ENCODE data around the gene CABLES1.
"Not testable (repeated sequence)": the region's sequence is repeated elsewhere in the genome, so short reads cannot be mapped to it uniquely, and the experiment has no call there.

The CABLES1 gene

DNA sequence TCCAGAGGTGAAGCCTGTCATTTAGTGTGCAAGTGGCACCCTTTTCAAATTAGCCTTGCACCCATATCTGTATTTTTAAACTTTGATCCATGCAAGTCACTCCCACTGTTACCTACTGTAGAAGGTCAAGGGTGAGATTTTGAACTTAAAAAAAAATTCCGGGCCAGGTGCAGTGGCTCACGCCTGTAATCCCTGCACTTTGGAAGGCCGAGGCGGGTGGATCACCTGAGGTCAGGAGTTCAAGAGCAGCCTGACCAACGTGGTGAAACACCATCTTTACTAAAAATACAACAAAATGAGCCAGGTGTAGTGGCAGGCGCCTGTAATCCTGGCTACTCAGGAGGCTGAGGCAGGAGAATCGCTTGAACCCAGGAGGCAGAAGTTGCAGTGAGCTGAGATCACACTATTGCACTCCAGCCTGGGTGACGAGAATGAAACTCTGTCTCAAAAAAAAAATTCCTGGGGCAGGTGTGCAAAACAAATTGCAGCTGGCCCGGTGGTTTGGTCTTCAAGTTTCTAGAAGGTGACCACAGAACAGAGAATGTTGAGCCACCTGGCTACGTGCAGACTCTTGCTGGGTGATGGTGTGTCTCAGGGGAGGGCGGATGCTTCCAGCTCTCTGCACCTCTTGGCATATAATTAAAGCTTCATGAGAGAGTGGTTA is 106.7 kb downstream of the CABLES1 start:
- not testable (repeated sequence) for DNase-seq (ENCODE audit: low read depth in 2 of 2)

GRCh38 chr18:23243178-23243577 is 107.9 kb downstream of the CABLES1 start:
- no peak for DNase-seq (ENCODE audit: low read depth in 2 of 2)

- DNase-seq (ENCODE audit: low read depth in 2 of 2) = no peak
These were observed 108.5 kb downstream of the CABLES1 start for GRCh38 chr18:23243816-23244215.

DNA sequence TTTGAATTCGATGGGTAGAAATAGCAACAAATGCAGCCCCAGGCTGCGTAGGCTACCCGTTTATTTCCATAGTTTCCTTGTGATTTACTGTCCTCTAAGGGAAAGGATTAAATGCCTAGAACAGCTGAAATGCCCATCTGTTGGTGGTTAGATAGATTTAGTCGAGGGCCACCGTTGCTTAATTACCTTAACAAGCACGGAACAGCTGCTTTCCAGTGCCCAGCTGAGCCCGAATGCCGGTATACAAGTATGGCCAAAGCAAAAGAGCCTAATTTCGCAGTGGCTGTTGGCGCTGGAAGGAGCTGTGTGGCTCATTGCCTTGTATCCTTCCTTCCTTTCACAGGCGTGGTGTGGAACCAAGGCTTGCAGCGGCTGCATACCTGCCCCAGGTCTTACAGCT is 109.1 kb downstream of the CABLES1 start:
- no peak for DNase-seq (ENCODE audit: low read depth in 2 of 2)

GRCh38 chr18:23245461-23245860 is 110.2 kb downstream of the CABLES1 start:
- no peak for DNase-seq (ENCODE audit: low read depth in 2 of 2)

- DNase-seq (ENCODE audit: low read depth in 2 of 2) = no peak
These were observed 112.0 kb downstream of the CABLES1 start for GRCh38 chr18:23247331-23247730.

DNA sequence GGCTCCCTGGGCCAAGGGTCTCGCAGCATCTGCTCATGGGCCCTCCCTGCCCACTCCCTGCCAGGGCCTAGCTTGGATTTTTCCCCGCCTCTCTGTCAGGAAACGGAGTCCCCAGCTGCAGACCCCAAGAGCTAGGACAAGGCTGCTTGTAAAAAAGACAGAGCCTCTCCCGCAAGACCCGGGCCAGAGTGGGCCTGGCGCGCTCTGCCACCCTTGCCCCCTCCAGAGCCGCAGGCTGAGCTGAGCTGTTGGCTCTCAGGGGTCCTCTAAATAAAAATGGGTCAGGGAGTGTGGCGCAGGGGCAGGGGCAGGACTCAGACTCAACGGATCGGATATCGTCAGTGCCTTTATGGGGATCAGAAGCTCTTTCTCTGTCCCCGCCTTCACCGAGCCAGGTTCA is 112.6 kb downstream of the CABLES1 start:
- DNase-seq (ENCODE audit: low read depth in 2 of 2) = no peak

- no peak for DNase-seq (ENCODE audit: low read depth in 2 of 2)
These were observed 113.5 kb downstream of the CABLES1 start for GRCh38 chr18:23248826-23249225.

DNA sequence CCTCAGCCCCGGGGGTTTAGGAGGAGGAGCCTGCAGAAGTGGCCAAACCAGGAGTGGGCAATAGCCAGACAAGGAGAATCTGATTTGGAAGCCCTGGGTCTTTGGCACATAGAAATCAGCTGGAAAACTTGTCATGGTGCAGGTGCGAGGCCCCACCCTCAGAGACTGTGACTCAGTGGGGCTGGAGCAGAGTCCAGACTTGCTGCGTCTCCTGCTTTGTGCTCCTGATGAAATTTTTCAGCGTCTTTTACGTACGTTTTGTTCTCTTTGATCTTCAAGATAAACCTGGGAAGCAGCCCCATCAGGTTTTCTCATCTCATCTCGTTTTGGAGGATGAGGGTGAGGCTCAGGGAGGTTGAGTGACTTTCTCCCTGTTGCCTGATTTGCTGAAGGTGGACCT is 114.1 kb downstream of the CABLES1 start:
- DNase-seq (ENCODE audit: low read depth in 2 of 2) = no peak

DNA sequence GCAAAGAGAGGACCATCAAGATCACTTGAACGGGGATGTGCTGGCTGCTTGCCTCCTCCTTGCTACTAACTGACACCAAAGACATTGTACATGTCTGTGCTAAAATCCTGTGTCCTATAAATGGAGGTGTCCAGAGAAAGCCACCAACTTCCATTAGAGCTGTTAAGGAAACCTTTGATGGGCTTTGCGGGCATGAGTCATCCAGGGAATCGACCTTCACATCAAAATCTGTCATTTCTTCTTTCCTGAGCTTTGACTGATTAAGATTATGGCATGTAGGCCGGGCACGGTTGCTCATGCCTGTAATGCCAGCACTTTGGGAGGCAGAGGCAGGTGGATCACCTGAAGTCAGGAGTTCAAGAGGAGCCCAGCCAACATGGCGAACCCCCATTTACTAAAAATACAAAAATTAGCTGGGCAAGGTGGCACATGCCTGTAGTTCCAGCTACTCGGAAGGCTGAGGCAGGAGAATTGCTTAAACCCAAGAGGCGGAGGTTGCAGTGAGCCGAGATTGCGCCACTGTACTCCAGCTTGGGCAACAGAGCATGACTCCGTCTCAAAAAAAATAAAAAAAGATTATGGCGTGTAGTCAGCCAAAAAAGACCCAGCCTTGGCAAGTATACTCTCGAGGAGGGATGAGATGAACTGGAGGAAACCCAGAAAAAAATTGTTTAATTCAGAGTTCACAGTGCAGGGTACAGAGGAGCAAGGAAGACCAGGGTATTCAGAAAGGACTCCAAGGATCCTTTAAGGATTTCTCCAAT is 115.8 kb downstream of the CABLES1 start:
- no peak for DNase-seq (ENCODE audit: low read depth in 2 of 2)

- DNase-seq (ENCODE audit: low read depth in 2 of 2) = no peak
These were observed 118.3 kb downstream of the CABLES1 start for GRCh38 chr18:23253630-23254029.

DNA sequence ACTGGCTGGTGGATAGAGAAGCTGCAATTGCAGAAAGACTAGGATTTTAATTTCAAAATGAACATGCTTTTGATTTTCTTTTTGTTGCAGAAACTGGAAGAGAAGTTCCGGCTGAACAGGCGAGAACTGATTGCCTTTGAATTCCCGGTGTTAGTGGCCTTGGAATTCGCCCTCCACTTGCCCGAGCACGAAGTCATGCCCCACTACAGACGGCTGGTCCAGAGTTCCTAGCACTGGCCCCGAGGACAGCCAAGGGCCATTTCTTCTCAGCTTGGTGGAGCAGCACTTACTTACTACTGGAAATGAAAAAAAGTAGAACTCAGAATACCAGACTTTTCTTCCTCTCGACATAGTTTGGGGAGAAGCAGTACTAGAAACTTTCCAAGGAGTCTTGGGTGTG is 121.9 kb downstream of the CABLES1 start:
- DNase-seq (ENCODE audit: low read depth in 2 of 2) = no peak

- no peak for DNase-seq (ENCODE audit: low read depth in 2 of 2)
These were observed 122.6 kb downstream of the CABLES1 start for GRCh38 chr18:23257686-23258565.

DNA sequence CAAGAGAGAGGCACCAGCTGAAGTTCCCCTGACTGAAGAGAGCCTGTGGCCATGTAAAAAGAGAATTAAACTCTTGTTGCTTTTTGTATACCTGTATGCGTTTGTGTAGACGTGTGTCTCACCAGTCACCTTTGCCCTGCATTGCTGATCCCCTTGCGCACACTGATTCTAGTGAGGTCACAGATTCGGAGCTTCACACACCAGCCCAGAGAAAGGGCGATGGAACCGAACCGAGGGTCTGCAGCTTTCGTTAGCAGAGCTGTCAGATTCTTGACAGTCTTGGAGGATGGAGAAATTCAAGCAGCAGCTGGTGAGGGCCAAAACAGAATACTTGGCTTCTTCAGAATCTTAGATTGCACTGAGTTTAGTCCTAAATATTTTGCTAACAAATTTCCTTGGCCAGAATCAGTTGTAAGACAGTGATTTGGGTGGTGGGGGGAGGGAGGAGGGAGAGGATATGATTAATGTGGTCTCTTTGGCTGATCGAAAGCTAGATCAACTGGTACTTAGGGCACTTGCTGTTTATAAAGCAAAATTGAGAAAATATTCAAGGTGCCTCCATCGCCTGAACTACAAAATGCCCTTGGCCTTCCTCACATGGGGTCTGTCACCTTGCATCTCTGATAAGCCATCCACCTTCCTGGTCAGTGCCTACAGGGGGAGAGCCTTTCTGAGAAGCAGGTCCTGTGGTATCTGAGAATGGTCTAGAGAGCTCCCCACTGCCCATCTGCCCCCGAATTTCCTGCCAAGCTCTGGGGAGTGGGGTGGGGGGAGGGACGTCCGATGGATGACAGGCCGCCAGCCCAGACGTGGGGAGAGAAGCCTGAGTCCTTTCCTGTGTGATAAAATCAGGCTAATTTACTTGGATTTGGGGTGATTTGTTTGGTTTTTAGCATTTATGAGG is 123.5 kb downstream of the CABLES1 start:
- DNase-seq (ENCODE audit: low read depth in 2 of 2) = no peak

DNA sequence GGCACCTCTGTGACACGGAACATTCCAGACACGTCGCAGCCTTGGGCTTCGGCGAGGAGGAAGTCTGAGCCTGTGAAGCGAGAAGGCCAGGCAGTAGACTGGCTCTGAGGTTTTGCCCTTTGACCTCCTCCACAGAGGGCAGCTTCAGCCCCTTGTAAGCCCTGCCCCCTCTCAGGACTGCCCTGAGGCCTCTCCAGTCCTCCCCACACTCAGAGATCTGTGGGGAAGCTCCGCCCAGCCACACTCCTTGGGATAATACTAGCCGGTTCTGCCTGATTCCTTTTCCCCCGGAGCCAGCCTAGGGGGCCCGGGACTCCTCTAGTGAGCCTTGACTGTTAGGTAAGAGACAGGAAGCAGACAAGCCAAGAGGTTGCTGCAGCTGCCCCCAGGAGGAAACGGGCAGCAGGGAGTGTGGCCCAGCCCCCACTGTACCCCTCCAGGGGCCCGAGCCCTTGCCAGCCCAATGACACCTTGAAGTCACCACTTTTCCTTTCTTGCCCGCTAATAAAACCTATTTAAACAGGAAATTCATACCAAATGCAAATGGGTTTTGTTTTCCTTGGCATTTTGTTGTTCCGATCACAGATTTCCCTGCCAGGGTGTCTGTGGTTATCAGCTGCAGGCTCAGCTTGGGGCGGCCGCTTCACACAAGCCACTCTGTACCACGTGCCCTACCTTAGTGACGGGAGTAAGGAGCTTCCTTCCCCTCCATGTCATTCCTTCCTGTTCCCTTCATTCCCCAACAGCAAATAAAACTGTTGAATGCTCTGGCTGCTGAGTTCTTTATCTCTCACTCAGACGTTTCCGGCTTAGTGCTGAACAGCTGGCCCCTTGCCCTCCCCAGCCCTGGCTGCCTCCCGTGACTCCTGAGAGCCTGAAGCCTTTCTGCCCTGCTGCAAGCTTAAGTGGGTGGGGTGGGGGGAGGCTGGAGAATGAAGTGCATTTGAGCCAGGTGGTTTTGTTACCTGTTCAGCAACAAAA is 124.7 kb downstream of the CABLES1 start:
- DNase-seq (ENCODE audit: low read depth in 2 of 2) = no peak

- DNase-seq (ENCODE audit: low read depth in 2 of 2) = no peak
These were observed 125.8 kb downstream of the CABLES1 start for GRCh38 chr18:23260926-23261590.

- no peak for DNase-seq (ENCODE audit: low read depth in 2 of 2)
These were observed 128.4 kb downstream of the CABLES1 start for GRCh38 chr18:23263551-23264235.

GRCh38 chr18:23265682-23266399 is 130.6 kb downstream of the CABLES1 start:
- DNase-seq (ENCODE audit: low read depth in 2 of 2) = no peak
